ENCODE measurements around the gene UBR3.

UBR3 gene, protein sequence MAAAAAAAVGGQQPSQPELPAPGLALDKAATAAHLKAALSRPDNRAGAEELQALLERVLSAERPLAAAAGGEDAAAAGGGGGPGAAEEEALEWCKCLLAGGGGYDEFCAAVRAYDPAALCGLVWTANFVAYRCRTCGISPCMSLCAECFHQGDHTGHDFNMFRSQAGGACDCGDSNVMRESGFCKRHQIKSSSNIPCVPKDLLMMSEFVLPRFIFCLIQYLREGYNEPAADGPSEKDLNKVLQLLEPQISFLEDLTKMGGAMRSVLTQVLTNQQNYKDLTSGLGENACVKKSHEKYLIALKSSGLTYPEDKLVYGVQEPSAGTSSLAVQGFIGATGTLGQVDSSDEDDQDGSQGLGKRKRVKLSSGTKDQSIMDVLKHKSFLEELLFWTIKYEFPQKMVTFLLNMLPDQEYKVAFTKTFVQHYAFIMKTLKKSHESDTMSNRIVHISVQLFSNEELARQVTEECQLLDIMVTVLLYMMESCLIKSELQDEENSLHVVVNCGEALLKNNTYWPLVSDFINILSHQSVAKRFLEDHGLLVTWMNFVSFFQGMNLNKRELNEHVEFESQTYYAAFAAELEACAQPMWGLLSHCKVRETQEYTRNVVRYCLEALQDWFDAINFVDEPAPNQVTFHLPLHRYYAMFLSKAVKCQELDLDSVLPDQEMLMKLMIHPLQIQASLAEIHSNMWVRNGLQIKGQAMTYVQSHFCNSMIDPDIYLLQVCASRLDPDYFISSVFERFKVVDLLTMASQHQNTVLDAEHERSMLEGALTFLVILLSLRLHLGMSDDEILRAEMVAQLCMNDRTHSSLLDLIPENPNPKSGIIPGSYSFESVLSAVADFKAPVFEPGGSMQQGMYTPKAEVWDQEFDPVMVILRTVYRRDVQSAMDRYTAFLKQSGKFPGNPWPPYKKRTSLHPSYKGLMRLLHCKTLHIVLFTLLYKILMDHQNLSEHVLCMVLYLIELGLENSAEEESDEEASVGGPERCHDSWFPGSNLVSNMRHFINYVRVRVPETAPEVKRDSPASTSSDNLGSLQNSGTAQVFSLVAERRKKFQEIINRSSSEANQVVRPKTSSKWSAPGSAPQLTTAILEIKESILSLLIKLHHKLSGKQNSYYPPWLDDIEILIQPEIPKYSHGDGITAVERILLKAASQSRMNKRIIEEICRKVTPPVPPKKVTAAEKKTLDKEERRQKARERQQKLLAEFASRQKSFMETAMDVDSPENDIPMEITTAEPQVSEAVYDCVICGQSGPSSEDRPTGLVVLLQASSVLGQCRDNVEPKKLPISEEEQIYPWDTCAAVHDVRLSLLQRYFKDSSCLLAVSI (N-terminal part only)

GRCh38 chr2:169827272-169828140, at the start of gene UBR3:
Gene UBR3 (plus strand): TSS chr2:169827454. CDS start chr2:169827508, 54 bp downstream.
- H3K4me1 ChIP-seq (ENCODE audit: control insufficient read depth in 2 of 2, insufficient read depth in 2 of 2, low read length in 2 of 2): peaks cover 9 to 27% of the 10 kb centered on the region in 2 donors

DNA sequence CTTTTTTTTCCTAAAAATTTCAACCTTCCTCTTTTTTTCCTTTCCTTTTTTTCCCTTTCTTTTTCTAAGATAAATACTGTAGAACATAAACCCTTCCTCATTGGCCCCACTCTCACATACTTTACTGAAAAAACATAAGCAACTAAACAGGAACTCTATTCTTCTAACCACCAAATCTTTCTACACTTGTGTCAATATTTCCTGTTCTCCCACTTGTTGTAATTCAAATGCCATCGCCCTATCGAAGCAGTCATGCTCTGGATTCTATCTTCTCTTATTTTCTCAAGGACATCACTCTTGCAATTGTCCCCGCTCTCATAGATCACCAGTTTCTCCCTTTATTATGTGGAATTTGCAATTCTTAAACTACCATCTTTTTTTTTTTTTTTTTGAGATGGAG, 48.8 kb upstream of the UBR3 start:
- H3K9me3 ChIP-seq (ENCODE audit: control insufficient read depth in 2 of 2, low read length in 2 of 2): no peaks in the 10 kb centered on the region
- H3K36me3 ChIP-seq (ENCODE audit: control insufficient read depth in 2 of 2, insufficient read depth in 2 of 2, low read length in 2 of 2): no peaks in the 10 kb centered on the region
- no peak overlapping the region for H3K9ac ChIP-seq (ENCODE audit: low read depth in 1 of 2, low read length in 2 of 2)

More at GRCh38 chr2:169827272-169828140, at the start of gene UBR3:
- Histone ChIP-seq H3K27me3 (ENCODE audit: control insufficient read depth in 2 of 2, insufficient read depth in 2 of 2, low read length in 2 of 2) (no peaks in the 10 kb centered on the region), H3K4me3 (ENCODE audit: low read length in 2 of 2) (peak within 1 kb of the TSS; percentile 78 to 83), H3K27ac (ENCODE audit: low read depth in 2 of 2, low read length in 2 of 2) (peak within 1 kb of the TSS; percentile 75 to 87), H3K9ac (ENCODE audit: low read depth in 1 of 2, low read length in 2 of 2) (peak within 1 kb of the TSS; percentile 48 to 72), H3K36me3 (ENCODE audit: control insufficient read depth in 2 of 2, insufficient read depth in 2 of 2, low read length in 2 of 2) (no peaks in the 10 kb centered on the region), H3K9me3 (ENCODE audit: control insufficient read depth in 2 of 2, low read length in 2 of 2) (no peaks in the 10 kb centered on the region)

DNA sequence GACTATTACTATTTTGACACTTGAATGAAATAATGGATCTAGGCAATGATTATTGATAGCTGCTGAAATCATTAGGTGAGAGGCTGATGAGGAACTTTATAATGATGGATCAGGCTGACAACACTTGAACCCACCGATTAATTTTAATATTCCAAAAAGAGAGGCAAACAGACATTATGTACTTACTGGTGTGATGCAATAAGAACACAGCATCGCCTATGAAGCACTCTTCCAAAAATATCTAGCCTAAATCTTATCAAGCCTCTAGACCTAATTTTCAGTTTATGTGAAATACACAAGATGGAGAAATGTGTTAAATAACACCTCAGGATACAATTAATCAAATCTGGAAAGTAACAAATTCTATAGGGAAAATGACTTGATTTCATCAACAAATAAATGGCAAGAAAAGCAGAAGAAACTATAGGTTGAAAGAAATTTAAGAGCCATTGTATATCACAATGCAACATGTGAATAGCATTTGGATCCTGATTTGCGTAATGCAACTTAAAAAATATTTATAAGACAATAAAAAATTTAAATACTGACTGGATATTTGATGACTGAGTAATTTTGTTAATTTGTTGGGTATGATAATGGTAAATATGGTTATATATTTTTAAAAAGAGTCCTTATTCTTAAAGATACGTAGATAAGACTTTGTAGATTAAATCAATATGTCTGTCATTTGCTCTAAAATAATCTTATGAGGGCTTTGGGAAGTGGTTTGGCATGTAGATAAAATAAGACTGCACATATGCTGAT, 45.8 kb upstream of the UBR3 start:
- Histone ChIP-seq H3K9ac (ENCODE audit: low read depth in 1 of 2, low read length in 2 of 2) (no peak overlapping the region), H3K36me3 (ENCODE audit: control insufficient read depth in 2 of 2, insufficient read depth in 2 of 2, low read length in 2 of 2) (no peaks in the 10 kb centered on the region), H3K4me3 (ENCODE audit: low read length in 2 of 2) (no peak overlapping the region)

More for the DNA sequence above, 48.8 kb upstream of the UBR3 start:
- Histone ChIP-seq H3K4me1 (ENCODE audit: control insufficient read depth in 2 of 2, insufficient read depth in 2 of 2, low read length in 2 of 2) (no peaks in the 10 kb centered on the region), H3K27ac (ENCODE audit: low read depth in 2 of 2, low read length in 2 of 2) (no peak overlapping the region), H3K4me3 (ENCODE audit: low read length in 2 of 2) (no peak overlapping the region), H3K27me3 (ENCODE audit: control insufficient read depth in 2 of 2, insufficient read depth in 2 of 2, low read length in 2 of 2) (no peaks in the 10 kb centered on the region)

DNA sequence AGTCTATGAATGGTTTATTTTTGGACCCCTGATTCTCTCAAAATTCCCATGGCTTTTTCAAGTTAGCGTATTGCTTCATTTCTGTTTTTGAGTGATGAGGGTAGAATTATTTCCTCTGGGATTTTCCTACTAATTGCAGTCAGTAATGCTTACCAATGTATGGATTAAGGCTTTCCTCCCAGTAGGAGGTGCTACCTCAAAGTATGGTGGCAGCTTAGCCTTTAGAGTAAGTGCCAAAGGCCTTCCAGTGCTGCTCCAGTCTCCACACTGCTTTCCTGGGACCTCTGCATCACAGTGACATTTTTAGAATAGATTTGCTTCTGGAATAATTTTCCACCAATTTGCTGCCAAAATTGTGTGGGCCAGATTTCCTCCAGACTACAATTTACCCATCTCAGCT, 44.7 kb upstream of the UBR3 start:
- Histone ChIP-seq H3K9me3 (ENCODE audit: control insufficient read depth in 2 of 2, low read length in 2 of 2) (no peaks in the 10 kb centered on the region), H3K4me3 (ENCODE audit: low read length in 2 of 2) (no peak overlapping the region), H3K36me3 (ENCODE audit: control insufficient read depth in 2 of 2, insufficient read depth in 2 of 2, low read length in 2 of 2) (no peaks in the 10 kb centered on the region), H3K27ac (ENCODE audit: low read depth in 2 of 2, low read length in 2 of 2) (no peak overlapping the region), H3K4me1 (ENCODE audit: control insufficient read depth in 2 of 2, insufficient read depth in 2 of 2, low read length in 2 of 2) (no peaks in the 10 kb centered on the region), H3K9ac (ENCODE audit: low read depth in 1 of 2, low read length in 2 of 2) (no peak overlapping the region), H3K27me3 (ENCODE audit: control insufficient read depth in 2 of 2, insufficient read depth in 2 of 2, low read length in 2 of 2) (no peaks in the 10 kb centered on the region)

More for the DNA sequence above, 45.8 kb upstream of the UBR3 start:
- no peaks in the 10 kb centered on the region for H3K27me3 ChIP-seq (ENCODE audit: control insufficient read depth in 2 of 2, insufficient read depth in 2 of 2, low read length in 2 of 2)
- no peak overlapping the region for H3K27ac ChIP-seq (ENCODE audit: low read depth in 2 of 2, low read length in 2 of 2)
- H3K9me3 ChIP-seq (ENCODE audit: control insufficient read depth in 2 of 2, low read length in 2 of 2): no peaks in the 10 kb centered on the region
- no peaks in the 10 kb centered on the region for H3K4me1 ChIP-seq (ENCODE audit: control insufficient read depth in 2 of 2, insufficient read depth in 2 of 2, low read length in 2 of 2)

DNA sequence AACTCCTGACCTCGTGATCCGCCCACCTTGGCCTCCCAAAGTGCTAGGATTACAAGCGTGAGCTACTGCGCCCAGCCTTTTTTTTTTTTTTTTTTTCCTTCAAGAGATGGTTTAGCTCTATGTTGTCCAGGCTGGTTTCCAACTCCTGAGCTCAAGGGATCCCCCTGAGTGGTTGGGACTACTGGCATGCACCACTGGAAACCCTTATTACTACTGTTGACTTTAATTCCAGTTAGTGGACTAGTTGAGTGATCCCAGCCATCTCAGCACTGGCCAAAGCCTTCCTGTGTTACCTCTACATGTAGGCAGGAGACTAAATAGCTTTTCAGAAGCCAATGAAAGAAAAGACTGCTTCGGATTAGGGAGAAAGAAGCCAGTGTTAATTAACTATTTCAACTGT, 36.7 kb upstream of the UBR3 start:
- no peaks in the 10 kb centered on the region for H3K27me3 ChIP-seq (ENCODE audit: control insufficient read depth in 2 of 2, insufficient read depth in 2 of 2, low read length in 2 of 2)

GRCh38 chr2:169795181-169795580, 32.1 kb upstream of the UBR3 start:
- no peaks in the 10 kb centered on the region for H3K36me3 ChIP-seq (ENCODE audit: control insufficient read depth in 2 of 2, insufficient read depth in 2 of 2, low read length in 2 of 2)
- H3K4me3 ChIP-seq (ENCODE audit: low read length in 2 of 2): no peak overlapping the region
- H3K9me3 ChIP-seq (ENCODE audit: control insufficient read depth in 2 of 2, low read length in 2 of 2): no peaks in the 10 kb centered on the region
- no peaks in the 10 kb centered on the region for H3K27me3 ChIP-seq (ENCODE audit: control insufficient read depth in 2 of 2, insufficient read depth in 2 of 2, low read length in 2 of 2)
- H3K4me1 ChIP-seq (ENCODE audit: control insufficient read depth in 2 of 2, insufficient read depth in 2 of 2, low read length in 2 of 2): peaks cover 0 to 9% of the 10 kb centered on the region in 2 donors
- H3K9ac ChIP-seq (ENCODE audit: low read depth in 1 of 2, low read length in 2 of 2): no peak overlapping the region
- no peak overlapping the region for H3K27ac ChIP-seq (ENCODE audit: low read depth in 2 of 2, low read length in 2 of 2)

More for the DNA sequence above, 36.7 kb upstream of the UBR3 start:
- Histone ChIP-seq H3K36me3 (ENCODE audit: control insufficient read depth in 2 of 2, insufficient read depth in 2 of 2, low read length in 2 of 2) (no peaks in the 10 kb centered on the region), H3K9me3 (ENCODE audit: control insufficient read depth in 2 of 2, low read length in 2 of 2) (no peaks in the 10 kb centered on the region), H3K4me1 (ENCODE audit: control insufficient read depth in 2 of 2, insufficient read depth in 2 of 2, low read length in 2 of 2) (peaks cover 0 to 2% of the 10 kb centered on the region in 2 donors), H3K9ac (ENCODE audit: low read depth in 1 of 2, low read length in 2 of 2) (no peak overlapping the region), H3K4me3 (ENCODE audit: low read length in 2 of 2) (no peak overlapping the region), H3K27ac (ENCODE audit: low read depth in 2 of 2, low read length in 2 of 2) (no peak overlapping the region)

DNA sequence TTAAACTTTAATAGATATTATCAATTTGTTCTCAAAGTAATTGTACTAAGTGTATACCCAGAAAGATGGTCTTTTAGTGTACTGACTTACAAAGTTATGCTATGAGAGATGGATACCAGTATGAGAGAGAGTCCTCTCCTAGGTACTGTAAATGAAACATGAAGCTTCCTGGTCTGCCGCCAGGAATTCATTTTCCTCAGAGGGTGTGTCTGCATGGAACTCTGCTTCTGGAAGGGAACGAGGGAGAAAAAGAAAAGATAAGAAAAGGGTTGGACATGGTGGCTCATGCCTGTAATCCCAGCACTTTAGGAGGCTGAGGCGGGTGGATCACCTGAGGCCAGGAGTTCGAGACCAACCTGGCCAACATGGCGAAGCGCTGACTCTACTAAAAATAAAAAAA, 30.8 kb upstream of the UBR3 start:
- H3K36me3 ChIP-seq (ENCODE audit: control insufficient read depth in 2 of 2, insufficient read depth in 2 of 2, low read length in 2 of 2): no peaks in the 10 kb centered on the region
- no peaks in the 10 kb centered on the region for H3K9me3 ChIP-seq (ENCODE audit: control insufficient read depth in 2 of 2, low read length in 2 of 2)
- no peak overlapping the region for H3K9ac ChIP-seq (ENCODE audit: low read depth in 1 of 2, low read length in 2 of 2)
- peaks cover 0 to 9% of the 10 kb centered on the region in 2 donors for H3K4me1 ChIP-seq (ENCODE audit: control insufficient read depth in 2 of 2, insufficient read depth in 2 of 2, low read length in 2 of 2)
- H3K27me3 ChIP-seq (ENCODE audit: control insufficient read depth in 2 of 2, insufficient read depth in 2 of 2, low read length in 2 of 2): no peaks in the 10 kb centered on the region
- H3K4me3 ChIP-seq (ENCODE audit: low read length in 2 of 2): no peak overlapping the region
- no peak overlapping the region for H3K27ac ChIP-seq (ENCODE audit: low read depth in 2 of 2, low read length in 2 of 2)

DNA sequence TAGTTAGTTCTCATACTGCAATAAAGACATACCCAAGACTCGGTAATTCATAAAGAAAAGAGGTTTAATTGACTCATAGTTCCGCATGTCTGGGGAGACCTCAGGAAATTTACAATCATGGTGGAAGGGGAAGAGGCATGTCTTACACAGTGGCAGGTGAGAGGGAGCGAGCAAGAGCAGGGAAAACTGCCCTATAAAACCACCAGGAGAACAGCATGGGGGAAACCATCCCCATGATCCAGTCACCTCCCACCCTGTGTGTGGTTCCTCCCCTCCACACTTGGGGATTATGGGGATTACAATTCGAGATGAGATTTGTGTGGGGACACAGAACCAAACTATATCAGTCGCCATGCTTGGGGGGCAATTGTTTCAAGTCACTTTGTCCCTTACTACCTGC, 29.7 kb upstream of the UBR3 start:
- H3K4me1 ChIP-seq (ENCODE audit: control insufficient read depth in 2 of 2, insufficient read depth in 2 of 2, low read length in 2 of 2): peaks cover 0 to 9% of the 10 kb centered on the region in 2 donors
- H3K27me3 ChIP-seq (ENCODE audit: control insufficient read depth in 2 of 2, insufficient read depth in 2 of 2, low read length in 2 of 2): no peaks in the 10 kb centered on the region
- H3K36me3 ChIP-seq (ENCODE audit: control insufficient read depth in 2 of 2, insufficient read depth in 2 of 2, low read length in 2 of 2): peaks cover 3 to 10% of the 10 kb centered on the region in 2 donors
- H3K9ac ChIP-seq (ENCODE audit: low read depth in 1 of 2, low read length in 2 of 2): no peak overlapping the region
- H3K9me3 ChIP-seq (ENCODE audit: control insufficient read depth in 2 of 2, low read length in 2 of 2): no peaks in the 10 kb centered on the region
- H3K27ac ChIP-seq (ENCODE audit: low read depth in 2 of 2, low read length in 2 of 2): no peak overlapping the region
- H3K4me3 ChIP-seq (ENCODE audit: low read length in 2 of 2): no peak overlapping the region

Measured in mucosa of rectum (tissue), 2 donors.